Activated CD4-positive, alpha-beta memory T cell treated with anti-CD3 and anti-CD28 coated beads, Interleukin-2, amount 10 ng/mL, durations not matched to agents 7 days and 5 days (primary cell): ENCODE data around the gene NAT10. TPM values are rescaled to one million over a fixed set of nuclear protein-coding genes. Genes with fewer than 3 reads are reported as not detected.
A peak's percentile ranks its signal among the peaks of the same experiment; 100 is the strongest.
"Not testable (repeated sequence)": the region's sequence is repeated elsewhere in the genome, so short reads cannot be mapped to it uniquely, and the experiment has no call there.

Experiments
- CTCF ChIA-PET: fragments of 350-600 bp; sonication (Branson Sonifier 250); formaldehyde crosslinking; loops from one replicate; lab custom pipeline; 2021; ENCODE audit warnings: antibody characterized with exemption, inconsistent platforms; lab: Charles Lee
- POLR2A ChIA-PET: fragments of 350-600 bp; sonication (Branson Sonifier 250); formaldehyde crosslinking; loops from one replicate; lab custom pipeline; 2021; ENCODE audit warnings: antibody characterized with exemption; lab: Charles Lee
- DNase-seq: peaks from one replicate; pipeline ENCODE4 v3.0.0-alpha.2; 2020
- H3K27ac Mint-ChIP-seq: one replicate; pipeline ENCODE4 v1.8.0; 2021; ENCODE audit warnings: mild to moderate bottlenecking, mixed read lengths
- H3K27me3 Mint-ChIP-seq: one replicate; pipeline ENCODE4 v1.8.0; 2021; ENCODE audit warnings: mixed read lengths
- H3K36me3 Mint-ChIP-seq: one replicate; pipeline ENCODE4 v1.8.0; 2021; ENCODE audit warnings: low read depth, mixed read lengths
- H3K4me1 Mint-ChIP-seq: one replicate; pipeline ENCODE4 v1.8.0; 2021; ENCODE audit warnings: mixed read lengths
- H3K4me3 Mint-ChIP-seq: one replicate; pipeline ENCODE4 v1.8.0; 2021; ENCODE audit warnings: mild to moderate bottlenecking, mixed read lengths
- H3K9me3 Mint-ChIP-seq: one replicate; pipeline ENCODE4 v1.8.0; 2021; ENCODE audit warnings: mixed read lengths
- total RNA-seq, 2 experiments: library from RNA; stranded (reverse); gene quantifications; one replicate each; pipeline ENCODE4 v1.2.3, GENCODE V29; 2021

Gene NAT10
- total RNA-seq, result 10 to 100 TPM; 52.9 to 57.8 TPM

GRCh38 chr11:34105079-34105956, at the start of gene NAT10:
TSS of gene NAT10 (plus strand) at chr11:34105629. CDS start at chr11:34108226, 2,597 bp downstream.
- CTCF ChIA-PET, result interaction anchor here (0.5 to 2.4 kb wide), 10 partner anchors 22 to 1517 kb away, joined by 3 to 14 read pairs (median 4); partner anchors contain the start of gene ABTB2
- DNase-seq, result peak; percentile 98
- peaks cover 58% of the 10 kb centered on the region for H3K4me1 Mint-ChIP-seq

GRCh38 chr11:34056672-34057071, 48.8 kb upstream of the NAT10 start:
- ChIA-PET POLR2A (interaction anchor here (1.1 to 1.5 kb wide), 4 partner anchors 8 to 1092 kb away, joined by 3 to 4 read pairs (median 4); partner anchors contain the start of gene NAT10), CTCF (interaction anchor here (0.6 to 1.0 kb wide), 2 partner anchors 52 to 69 kb away, joined by 3 read pairs; no protein-coding TSS in a partner anchor)
- peaks cover 50% of the 10 kb centered on the region for H3K36me3 Mint-ChIP-seq
- H3K27ac Mint-ChIP-seq, result no peak overlapping the region
- H3K4me1 Mint-ChIP-seq, result peaks cover 42% of the 10 kb centered on the region
- H3K27me3 Mint-ChIP-seq, result no peaks in the 10 kb centered on the region
- no peak for DNase-seq
- no peaks in the 10 kb centered on the region for H3K9me3 Mint-ChIP-seq
- H3K4me3 Mint-ChIP-seq, result no peak overlapping the region

More at GRCh38 chr11:34105079-34105956, at the start of gene NAT10:
- peaks cover 49% of the 10 kb centered on the region for H3K36me3 Mint-ChIP-seq
- peak within 1 kb of the TSS; percentile 96 for H3K27ac Mint-ChIP-seq
- H3K27me3 Mint-ChIP-seq, result no peaks in the 10 kb centered on the region
- no peaks in the 10 kb centered on the region for H3K9me3 Mint-ChIP-seq
- H3K4me3 Mint-ChIP-seq, result peak within 1 kb of the TSS; percentile 96
- POLR2A ChIA-PET, result interaction anchor here (0.6 to 6.8 kb wide), 30 partner anchors 10 to 1022 kb away, joined by 3 to 108 read pairs (median 4); partner anchors contain the start of genes ABTB2 and CAPRIN1

- no peak overlapping the region for H3K27ac Mint-ChIP-seq
- no peaks in the 10 kb centered on the region for H3K27me3 Mint-ChIP-seq
- POLR2A ChIA-PET, result interaction anchor here (0.6 to 5.0 kb wide), 6 partner anchors 8 to 307 kb away, joined by 3 to 37 read pairs (median 3); partner anchors contain the start of genes CAPRIN1 and NAT10
- H3K36me3 Mint-ChIP-seq, result peaks cover 56% of the 10 kb centered on the region
- H3K9me3 Mint-ChIP-seq, result no peaks in the 10 kb centered on the region
- H3K4me3 Mint-ChIP-seq, result no peak overlapping the region
- DNase-seq, result no peak
- CTCF ChIA-PET, result interaction anchor here (1.1 to 1.3 kb wide), 2 partner anchors 12 to 13 kb away, joined by 3 to 4 read pairs; no protein-coding TSS in a partner anchor
- H3K4me1 Mint-ChIP-seq, result peaks cover 61% of the 10 kb centered on the region
These were observed 42.2 kb upstream of the NAT10 start for GRCh38 chr11:34063061-34063795.

GRCh38 chr11:34064291-34064690, 41.1 kb upstream of the NAT10 start:
- ChIA-PET CTCF (interaction anchor here (0.9 to 1.6 kb wide), 5 partner anchors 9 to 31 kb away, joined by 3 to 5 read pairs (median 3); no protein-coding TSS in a partner anchor), POLR2A (interaction anchor here (0.9 to 5.0 kb wide), 5 partner anchors 8 to 41 kb away, joined by 3 to 37 read pairs (median 5); partner anchors contain the start of genes CAPRIN1 and NAT10)
- DNase-seq, result no peak
- no peaks in the 10 kb centered on the region for H3K9me3 Mint-ChIP-seq
- H3K36me3 Mint-ChIP-seq, result peaks cover 47% of the 10 kb centered on the region
- H3K4me3 Mint-ChIP-seq, result no peak overlapping the region
- peaks cover 54% of the 10 kb centered on the region for H3K4me1 Mint-ChIP-seq
- H3K27me3 Mint-ChIP-seq, result no peaks in the 10 kb centered on the region
- H3K27ac Mint-ChIP-seq, result no peak overlapping the region

- ChIA-PET CTCF (interaction anchor here (1.6 kb wide), 1 partner anchor 30 kb away, joined by 3 read pairs; no protein-coding TSS in a partner anchor), POLR2A (interaction anchor here (1.2 to 5.0 kb wide), 4 partner anchors 8 to 40 kb away, joined by 3 to 37 read pairs (median 4); partner anchors contain the start of genes CAPRIN1 and NAT10)
- Mint-ChIP-seq H3K27ac (peak overlapping the region; percentile 47), H3K4me3 (no peak overlapping the region), H3K9me3 (no peaks in the 10 kb centered on the region), H3K4me1 (peaks cover 55% of the 10 kb centered on the region), H3K36me3 (peaks cover 47% of the 10 kb centered on the region), H3K27me3 (no peaks in the 10 kb centered on the region)
- DNase-seq, result no peak
These were observed 39.8 kb upstream of the NAT10 start for GRCh38 chr11:34065505-34066203.

- ChIA-PET POLR2A (interaction anchor here (1.2 to 2.1 kb wide), 3 partner anchors 9 to 39 kb away, joined by 3 to 7 read pairs (median 5); partner anchors contain the start of gene NAT10), CTCF (interaction anchor here (0.7 to 1.1 kb wide), 3 partner anchors 16 to 992 kb away, joined by 3 to 4 read pairs (median 3); partner anchors contain the start of gene CAPRIN1)
- not testable (repeated sequence) for H3K27me3 Mint-ChIP-seq, H3K9me3 Mint-ChIP-seq, DNase-seq, H3K4me3 Mint-ChIP-seq
- Mint-ChIP-seq H3K36me3 (peaks cover 55% of the 10 kb centered on the region), H3K4me1 (peaks cover 61% of the 10 kb centered on the region), H3K27ac (peak overlapping the region; percentile 45)
These were observed 38.7 kb upstream of the NAT10 start for GRCh38 chr11:34066766-34067165.

- DNase-seq, result no peak
- CTCF ChIA-PET, result interaction anchor here (0.7 to 1.1 kb wide), 3 partner anchors 17 to 992 kb away, joined by 3 to 4 read pairs (median 3); partner anchors contain the start of gene CAPRIN1
- Mint-ChIP-seq H3K36me3 (peaks cover 55% of the 10 kb centered on the region), H3K27ac (peak overlapping the region; percentile 29), H3K9me3 (no peaks in the 10 kb centered on the region), H3K4me3 (no peak overlapping the region), H3K27me3 (no peaks in the 10 kb centered on the region), H3K4me1 (peaks cover 60% of the 10 kb centered on the region)
- POLR2A ChIA-PET, result interaction anchor here (0.9 to 2.3 kb wide), 4 partner anchors 9 to 37 kb away, joined by 3 to 9 read pairs (median 5); partner anchors contain the start of gene NAT10
These were observed 37.9 kb upstream of the NAT10 start for GRCh38 chr11:34067383-34068065.

GRCh38 chr11:34068111-34068510, 37.3 kb upstream of the NAT10 start:
- Mint-ChIP-seq H3K9me3 (no peaks in the 10 kb centered on the region), H3K4me1 (peaks cover 58% of the 10 kb centered on the region), H3K36me3 (peaks cover 58% of the 10 kb centered on the region), H3K4me3 (no peak overlapping the region), H3K27me3 (no peaks in the 10 kb centered on the region), H3K27ac (peak overlapping the region; percentile 29)
- DNase-seq, result no peak
- ChIA-PET CTCF (interaction anchor here (1.1 kb wide), 1 partner anchor 72 kb away, joined by 3 read pairs; no protein-coding TSS in a partner anchor), POLR2A (interaction anchor here (0.9 to 2.3 kb wide), 4 partner anchors 9 to 37 kb away, joined by 3 to 9 read pairs (median 5); partner anchors contain the start of gene NAT10)

- H3K36me3 Mint-ChIP-seq, result peaks cover 65% of the 10 kb centered on the region
- DNase-seq, H3K27ac Mint-ChIP-seq, H3K27me3 Mint-ChIP-seq, H3K4me3 Mint-ChIP-seq, H3K9me3 Mint-ChIP-seq: not testable (repeated sequence)
- ChIA-PET POLR2A (interaction anchor here (0.7 to 1.3 kb wide), 3 partner anchors 9 to 26 kb away, joined by 3 to 6 read pairs (median 4); no protein-coding TSS in a partner anchor), CTCF (interaction anchor here (1.0 to 1.2 kb wide), 2 partner anchors 14 to 17 kb away, joined by 3 to 4 read pairs; no protein-coding TSS in a partner anchor)
- H3K4me1 Mint-ChIP-seq, result peaks cover 62% of the 10 kb centered on the region
These were observed 34.1 kb upstream of the NAT10 start for GRCh38 chr11:34071306-34071705.

- POLR2A ChIA-PET, result interaction anchor here (0.5 to 1.3 kb wide), 3 partner anchors 13 to 25 kb away, joined by 3 to 6 read pairs (median 4); no protein-coding TSS in a partner anchor
- Mint-ChIP-seq H3K4me3 (no peak overlapping the region), H3K27me3 (no peaks in the 10 kb centered on the region), H3K27ac (no peak overlapping the region), H3K4me1 (peaks cover 60% of the 10 kb centered on the region), H3K36me3 (peaks cover 66% of the 10 kb centered on the region), H3K9me3 (no peaks in the 10 kb centered on the region)
- no peak for DNase-seq
- CTCF ChIA-PET, result interaction anchor here (1.0 to 1.2 kb wide), 2 partner anchors 13 to 16 kb away, joined by 3 to 4 read pairs; no protein-coding TSS in a partner anchor
These were observed 33.4 kb upstream of the NAT10 start for GRCh38 chr11:34072041-34072440.

- POLR2A ChIA-PET, result no interaction called here
These were observed 32.6 kb upstream of the NAT10 start for GRCh38 chr11:34072832-34073231.

More at GRCh38 chr11:34072832-34073231, 32.6 kb upstream of the NAT10 start:
- CTCF ChIA-PET, result no interaction called here
- Mint-ChIP-seq H3K9me3 (no peaks in the 10 kb centered on the region), H3K27ac (peak overlapping the region; percentile 4), H3K27me3 (no peaks in the 10 kb centered on the region), H3K36me3 (peaks cover 69% of the 10 kb centered on the region), H3K4me1 (peaks cover 56% of the 10 kb centered on the region), H3K4me3 (no peak overlapping the region)
- no peak for DNase-seq
